ENCODE data around the gene UTP18.
"Not testable (repeated sequence)": the region's sequence is repeated elsewhere in the genome, so short reads cannot be mapped to it uniquely, and the experiment has no call there.

DNA sequence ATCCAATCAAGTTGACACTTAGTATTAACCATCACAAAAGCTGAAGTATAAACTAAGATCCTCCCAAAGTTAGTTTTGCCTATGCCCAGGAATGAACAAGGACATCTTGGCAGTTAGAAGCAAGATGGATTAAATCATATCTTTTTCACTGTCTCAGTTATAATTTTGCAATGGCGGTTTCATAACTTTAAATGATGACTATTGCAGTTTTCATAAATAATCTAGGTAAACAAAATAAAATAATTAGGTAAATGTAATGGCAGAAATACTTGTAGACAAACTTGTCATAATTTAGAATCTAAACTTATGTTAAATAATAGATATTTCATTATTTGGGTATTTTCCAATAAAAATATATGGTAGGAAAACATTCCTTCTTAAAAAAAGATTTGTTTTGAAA is 51.7 kb downstream of the UTP18 start:
- TF ChIP-seq, protein P1, sequence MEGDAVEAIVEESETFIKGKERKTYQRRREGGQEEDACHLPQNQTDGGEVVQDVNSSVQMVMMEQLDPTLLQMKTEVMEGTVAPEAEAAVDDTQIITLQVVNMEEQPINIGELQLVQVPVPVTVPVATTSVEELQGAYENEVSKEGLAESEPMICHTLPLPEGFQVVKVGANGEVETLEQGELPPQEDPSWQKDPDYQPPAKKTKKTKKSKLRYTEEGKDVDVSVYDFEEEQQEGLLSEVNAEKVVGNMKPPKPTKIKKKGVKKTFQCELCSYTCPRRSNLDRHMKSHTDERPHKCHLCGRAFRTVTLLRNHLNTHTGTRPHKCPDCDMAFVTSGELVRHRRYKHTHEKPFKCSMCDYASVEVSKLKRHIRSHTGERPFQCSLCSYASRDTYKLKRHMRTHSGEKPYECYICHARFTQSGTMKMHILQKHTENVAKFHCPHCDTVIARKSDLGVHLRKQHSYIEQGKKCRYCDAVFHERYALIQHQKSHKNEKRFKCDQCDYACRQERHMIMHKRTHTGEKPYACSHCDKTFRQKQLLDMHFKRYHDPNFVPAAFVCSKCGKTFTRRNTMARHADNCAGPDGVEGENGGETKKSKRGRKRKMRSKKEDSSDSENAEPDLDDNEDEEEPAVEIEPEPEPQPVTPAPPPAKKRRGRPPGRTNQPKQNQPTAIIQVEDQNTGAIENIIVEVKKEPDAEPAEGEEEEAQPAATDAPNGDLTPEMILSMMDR (IDR thresholded peaks at IDR 0.05; ENCODE audit: insufficient read depth, low read length), result not testable (repeated sequence)
- TF ChIP-seq POLR2AphosphoS5 (IDR thresholded peaks at IDR 0.05; ENCODE audit: low read depth); GABPA (IDR thresholded peaks at IDR 0.05; ENCODE audit: low read depth); REST (IDR thresholded peaks at IDR 0.05; ENCODE audit: insufficient replicate concordance, low read depth): not testable (repeated sequence)

Measured in HL-60 (cell line).